Suprapubic skin (tissue), 4 donors: ENCODE data around the gene ZNF23.

Experiments
- EP300 ChIP-seq: sonication (generic); formaldehyde crosslinking; IDR thresholded peaks from one replicate; pipeline ENCODE4 v1.6.1; 2017; ENCODE audit warnings: antibody characterized with exemption
- POLR2A ChIP-seq, 2 donors: fragments of 450-650 bp; IDR thresholded peaks; one replicate each; pipeline ENCODE4 v1.6.1; 2017; ENCODE audit warnings: antibody characterized with exemption in 2 of 2, mild to moderate bottlenecking in 2 of 2, moderate library complexity in 2 of 2
- POLR2AphosphoS5 ChIP-seq, 3 donors: sonication (generic); formaldehyde crosslinking; IDR thresholded peaks; one replicate each; pipeline ENCODE4 v1.6.1; 2017; ENCODE audit warnings: antibody characterized with exemption in 3 of 3
- TF ChIP-seq, protein P1 (sequence below), 2 donors: fragments of 200-600 bp in 1 of 2; fragments of 450-650 bp in 1 of 2; sonication (generic) in 1 of 2; IDR thresholded peaks; one replicate each; pipeline ENCODE4 v1.5.1; 2016 to 2019; ENCODE audit warnings: antibody characterized with exemption in 2 of 2, mild to moderate bottlenecking in 1 of 2, moderate library complexity in 1 of 2

DNA sequence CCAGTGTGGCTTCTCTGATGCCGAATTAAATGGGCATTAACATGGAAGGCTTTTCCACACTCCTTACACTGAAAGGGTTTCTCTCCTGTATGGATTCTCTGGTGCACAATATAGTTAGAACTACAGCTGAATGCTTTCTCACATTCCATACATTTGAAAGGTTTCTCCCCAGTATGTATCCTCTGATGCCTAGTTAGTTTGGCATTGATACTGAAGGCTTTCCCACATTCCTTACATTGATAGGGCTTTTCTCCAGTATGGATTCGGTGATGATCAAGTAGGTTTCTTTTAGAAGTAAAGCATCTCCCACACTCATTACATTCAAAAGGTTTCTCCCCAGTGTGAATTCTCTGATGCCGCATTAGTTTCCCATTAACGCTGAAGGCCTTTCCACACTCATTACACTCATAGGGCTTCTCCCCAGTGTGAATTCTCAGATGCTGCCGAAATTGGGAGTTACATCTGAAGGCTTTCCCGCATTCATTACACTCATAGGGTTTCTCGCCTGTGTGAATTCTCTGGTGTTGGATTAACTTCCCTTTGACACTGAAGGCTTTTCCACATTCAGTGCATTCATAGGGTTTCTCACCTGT lies 13.7 kb downstream of the ZNF23 start:
- TF ChIP-seq POLR2AphosphoS5 (IDR thresholded peaks at IDR 0.05) = no peak
- TF ChIP-seq, protein P1, sequence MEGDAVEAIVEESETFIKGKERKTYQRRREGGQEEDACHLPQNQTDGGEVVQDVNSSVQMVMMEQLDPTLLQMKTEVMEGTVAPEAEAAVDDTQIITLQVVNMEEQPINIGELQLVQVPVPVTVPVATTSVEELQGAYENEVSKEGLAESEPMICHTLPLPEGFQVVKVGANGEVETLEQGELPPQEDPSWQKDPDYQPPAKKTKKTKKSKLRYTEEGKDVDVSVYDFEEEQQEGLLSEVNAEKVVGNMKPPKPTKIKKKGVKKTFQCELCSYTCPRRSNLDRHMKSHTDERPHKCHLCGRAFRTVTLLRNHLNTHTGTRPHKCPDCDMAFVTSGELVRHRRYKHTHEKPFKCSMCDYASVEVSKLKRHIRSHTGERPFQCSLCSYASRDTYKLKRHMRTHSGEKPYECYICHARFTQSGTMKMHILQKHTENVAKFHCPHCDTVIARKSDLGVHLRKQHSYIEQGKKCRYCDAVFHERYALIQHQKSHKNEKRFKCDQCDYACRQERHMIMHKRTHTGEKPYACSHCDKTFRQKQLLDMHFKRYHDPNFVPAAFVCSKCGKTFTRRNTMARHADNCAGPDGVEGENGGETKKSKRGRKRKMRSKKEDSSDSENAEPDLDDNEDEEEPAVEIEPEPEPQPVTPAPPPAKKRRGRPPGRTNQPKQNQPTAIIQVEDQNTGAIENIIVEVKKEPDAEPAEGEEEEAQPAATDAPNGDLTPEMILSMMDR (IDR thresholded peaks at IDR 0.05) = no peak
- no peak for TF ChIP-seq POLR2A (IDR thresholded peaks at IDR 0.05)
- no peak for TF ChIP-seq EP300
